ENCODE data around the gene ADI1.

ADI1 gene

DNA sequence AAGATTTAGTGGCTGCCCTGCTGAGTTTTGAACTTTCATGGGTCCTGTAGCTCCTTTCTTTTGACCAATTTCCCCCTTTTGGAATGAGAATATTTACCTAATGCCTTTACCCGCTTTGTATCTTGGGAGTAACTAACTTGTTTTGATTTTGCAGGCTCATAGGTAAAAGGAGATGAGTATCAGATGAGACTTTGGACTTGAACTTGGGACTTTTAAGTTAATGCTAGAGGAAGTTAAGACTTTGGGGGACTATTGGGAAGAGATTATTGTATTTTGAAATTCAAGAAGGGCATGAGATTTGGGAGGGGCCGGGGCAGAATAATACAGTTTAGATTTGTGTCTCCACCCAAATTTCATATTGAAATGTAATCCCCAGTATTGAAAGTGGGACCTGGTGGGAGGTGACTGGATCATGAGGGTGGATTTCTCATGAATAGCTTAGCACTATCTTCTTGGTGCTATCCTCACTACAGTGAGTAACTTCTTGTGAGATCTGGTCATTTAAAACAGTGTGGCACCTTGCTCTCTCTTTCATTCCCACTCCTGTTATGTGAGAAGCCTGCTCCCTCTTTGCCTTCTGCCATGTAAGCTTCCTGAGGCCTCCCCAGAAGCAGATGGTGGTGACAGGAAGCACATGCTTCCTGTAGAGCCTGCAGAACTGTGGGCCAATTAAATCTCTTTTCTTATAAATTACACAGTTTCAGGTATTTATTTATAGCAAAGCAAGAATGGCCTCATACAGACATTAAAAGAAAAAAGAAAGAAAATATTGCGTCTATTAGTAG is 6.1 kb downstream of the ADI1 start:
- H3K27me3 ChIP-seq (ENCODE audit: insufficient read depth, poor library complexity, severe bottlenecking): no peaks in the 10 kb centered on the region
- H3K27ac ChIP-seq (replicated peaks): no peak overlapping the region
- no peak overlapping the region for H3K4me3 ChIP-seq (replicated peaks; ENCODE audit: insufficient read depth, low read length)
- TF ChIP-seq, protein P1, sequence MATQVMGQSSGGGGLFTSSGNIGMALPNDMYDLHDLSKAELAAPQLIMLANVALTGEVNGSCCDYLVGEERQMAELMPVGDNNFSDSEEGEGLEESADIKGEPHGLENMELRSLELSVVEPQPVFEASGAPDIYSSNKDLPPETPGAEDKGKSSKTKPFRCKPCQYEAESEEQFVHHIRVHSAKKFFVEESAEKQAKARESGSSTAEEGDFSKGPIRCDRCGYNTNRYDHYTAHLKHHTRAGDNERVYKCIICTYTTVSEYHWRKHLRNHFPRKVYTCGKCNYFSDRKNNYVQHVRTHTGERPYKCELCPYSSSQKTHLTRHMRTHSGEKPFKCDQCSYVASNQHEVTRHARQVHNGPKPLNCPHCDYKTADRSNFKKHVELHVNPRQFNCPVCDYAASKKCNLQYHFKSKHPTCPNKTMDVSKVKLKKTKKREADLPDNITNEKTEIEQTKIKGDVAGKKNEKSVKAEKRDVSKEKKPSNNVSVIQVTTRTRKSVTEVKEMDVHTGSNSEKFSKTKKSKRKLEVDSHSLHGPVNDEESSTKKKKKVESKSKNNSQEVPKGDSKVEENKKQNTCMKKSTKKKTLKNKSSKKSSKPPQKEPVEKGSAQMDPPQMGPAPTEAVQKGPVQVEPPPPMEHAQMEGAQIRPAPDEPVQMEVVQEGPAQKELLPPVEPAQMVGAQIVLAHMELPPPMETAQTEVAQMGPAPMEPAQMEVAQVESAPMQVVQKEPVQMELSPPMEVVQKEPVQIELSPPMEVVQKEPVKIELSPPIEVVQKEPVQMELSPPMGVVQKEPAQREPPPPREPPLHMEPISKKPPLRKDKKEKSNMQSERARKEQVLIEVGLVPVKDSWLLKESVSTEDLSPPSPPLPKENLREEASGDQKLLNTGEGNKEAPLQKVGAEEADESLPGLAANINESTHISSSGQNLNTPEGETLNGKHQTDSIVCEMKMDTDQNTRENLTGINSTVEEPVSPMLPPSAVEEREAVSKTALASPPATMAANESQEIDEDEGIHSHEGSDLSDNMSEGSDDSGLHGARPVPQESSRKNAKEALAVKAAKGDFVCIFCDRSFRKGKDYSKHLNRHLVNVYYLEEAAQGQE (IDR thresholded peaks at IDR 0.05; ENCODE audit: insufficient replicate concordance, low read depth): no peak
- TF ChIP-seq CTCF (IDR thresholded peaks at IDR 0.05; ENCODE audit: insufficient read depth, low read length): no peak
- no peak for TF ChIP-seq GABPA (IDR thresholded peaks at IDR 0.05; ENCODE audit: low read depth)
- no peak for TF ChIP-seq SPI1 (IDR thresholded peaks at IDR 0.05; ENCODE audit: borderline replicate concordance, low read depth)
- TF ChIP-seq POLR2AphosphoS5 (IDR thresholded peaks at IDR 0.05; ENCODE audit: low read depth): no peak
- DNase-seq (ENCODE audit: low read depth in 1 of 2, low spot score in 1 of 2): no peak

DNA sequence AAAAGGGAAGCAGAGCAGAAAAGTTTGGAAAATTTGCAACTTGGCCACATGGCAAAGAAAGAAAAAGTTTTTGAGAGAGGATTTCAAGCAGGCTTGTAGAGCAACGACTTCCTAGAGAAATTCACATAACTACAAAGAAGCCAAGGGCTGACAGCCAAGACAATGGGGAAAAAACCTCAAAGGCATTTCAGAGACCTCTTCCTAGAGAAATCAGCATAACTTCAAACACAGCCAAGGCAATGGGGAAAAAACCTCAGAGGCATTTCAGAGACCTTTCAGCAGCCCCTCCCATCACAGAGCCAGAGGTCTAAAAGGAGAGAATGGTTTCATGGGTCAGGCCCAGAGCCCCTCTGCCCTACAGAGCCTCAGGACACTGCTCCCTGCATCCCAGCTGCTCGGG is 7.2 kb downstream of the ADI1 start:
- no peak for TF ChIP-seq CTCF (IDR thresholded peaks at IDR 0.05; ENCODE audit: insufficient read depth, low read length)
- no peak for DNase-seq (ENCODE audit: low read depth in 1 of 2, low spot score in 1 of 2)
- H3K27ac ChIP-seq (replicated peaks): no peak overlapping the region
- no peak overlapping the region for H3K4me3 ChIP-seq (replicated peaks; ENCODE audit: insufficient read depth, low read length)
- no peaks in the 10 kb centered on the region for H3K27me3 ChIP-seq (ENCODE audit: insufficient read depth, poor library complexity, severe bottlenecking)

GRCh38 chr2:3505771-3506170 is 13.6 kb downstream of the ADI1 start:
- TF ChIP-seq CTCF (IDR thresholded peaks at IDR 0.05; ENCODE audit: insufficient read depth, low read length) (no peak), POLR2AphosphoS5 (IDR thresholded peaks at IDR 0.05; ENCODE audit: low read depth) (no peak), GABPA (IDR thresholded peaks at IDR 0.05; ENCODE audit: low read depth) (no peak), SPI1 (IDR thresholded peaks at IDR 0.05; ENCODE audit: borderline replicate concordance, low read depth) (no peak)
- TF ChIP-seq, protein P1 (IDR thresholded peaks at IDR 0.05; ENCODE audit: insufficient replicate concordance, low read depth): no peak
- no peak for DNase-seq (ENCODE audit: low read depth in 1 of 2, low spot score in 1 of 2)
- H3K27ac ChIP-seq (replicated peaks): no peak overlapping the region
- H3K27me3 ChIP-seq (ENCODE audit: insufficient read depth, poor library complexity, severe bottlenecking): no peaks in the 10 kb centered on the region
- no peak overlapping the region for H3K4me3 ChIP-seq (replicated peaks; ENCODE audit: insufficient read depth, low read length)

DNA sequence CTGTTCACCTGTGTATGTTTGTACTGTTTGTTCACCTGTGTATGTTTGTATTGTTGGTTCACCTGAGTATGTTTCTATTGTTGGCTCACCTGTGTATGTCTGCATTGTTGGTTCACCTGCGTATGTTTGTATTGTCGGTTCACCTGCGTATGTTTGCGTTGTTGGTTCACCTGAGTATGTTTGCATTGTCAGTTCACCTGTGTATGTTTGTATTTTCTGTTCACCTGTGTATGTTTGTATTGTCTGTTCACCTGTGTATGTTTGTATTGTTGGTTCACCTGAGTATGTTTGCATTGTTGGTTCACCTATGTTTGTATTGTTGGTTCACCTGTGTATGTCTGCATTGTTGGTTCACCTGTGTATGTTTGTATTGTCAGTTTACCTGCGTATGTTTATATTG is 14.6 kb downstream of the ADI1 start:
- TF ChIP-seq CTCF (IDR thresholded peaks at IDR 0.05; ENCODE audit: insufficient read depth, low read length): no peak
- TF ChIP-seq POLR2AphosphoS5 (IDR thresholded peaks at IDR 0.05; ENCODE audit: low read depth): no peak
- TF ChIP-seq GABPA (IDR thresholded peaks at IDR 0.05; ENCODE audit: low read depth): no peak
- TF ChIP-seq, protein P1 (IDR thresholded peaks at IDR 0.05; ENCODE audit: insufficient replicate concordance, low read depth): no peak
- TF ChIP-seq SPI1 (IDR thresholded peaks at IDR 0.05; ENCODE audit: borderline replicate concordance, low read depth): no peak
- Histone ChIP-seq H3K27ac (replicated peaks) (no peak overlapping the region), H3K27me3 (ENCODE audit: insufficient read depth, poor library complexity, severe bottlenecking) (no peaks in the 10 kb centered on the region), H3K4me3 (replicated peaks; ENCODE audit: insufficient read depth, low read length) (no peak overlapping the region)
- no peak for DNase-seq (ENCODE audit: low read depth in 1 of 2, low spot score in 1 of 2)

All from HL-60 (cell line).